Fibroblast of villous mesenchyme (primary cell): Measurements from ENCODE around the gene LRFN2. TPM values are rescaled to one million over a fixed set of nuclear protein-coding genes. Genes with fewer than 3 reads are reported as not detected.

Experiments used
- DNase-seq: peaks from one replicate; pipeline ENCODE4 v3.0.0-alpha.2; 2010; ENCODE audit warnings: low read depth
- H3K4me3 ChIP-seq: 2 replicates; pipeline ENCODE4 v1.5.1; 2011; ENCODE audit warnings: low read depth, mild to moderate bottlenecking, low read length
- CTCF ChIP-seq: IDR thresholded peaks from 2 replicates; pipeline ENCODE4 v1.5.1; 2012; ENCODE audit warnings: low read depth, mild to moderate bottlenecking, low read length; ENCODE audit not compliant: insufficient read depth
- total RNA-seq: library from RNA; depleted of rRNA; stranded (reverse); fragments of >200 nt; gene quantifications from 2 replicates; pipeline ENCODE4 v1.2.3, GENCODE V29; 2012

Gene LRFN2
- total RNA-seq, 1 donor: not detected

- no peak for TF ChIP-seq CTCF
- no peak for DNase-seq
- H3K4me3 ChIP-seq: no peak overlapping the region
These were observed 106.5 kb downstream of the LRFN2 start for GRCh38 chr6:40480678-40481077.

GRCh38 chr6:40479706-40480105 lies 107.5 kb downstream of the LRFN2 start:
- DNase-seq: no peak
- H3K4me3 ChIP-seq: no peak overlapping the region
- TF ChIP-seq CTCF: no peak

- no peak for TF ChIP-seq CTCF
- no peak overlapping the region for H3K4me3 ChIP-seq
- DNase-seq: peak; percentile 1
These were observed 109.7 kb downstream of the LRFN2 start for GRCh38 chr6:40477246-40478126.

- TF ChIP-seq CTCF: no peak
- no peak for DNase-seq
- H3K4me3 ChIP-seq: no peak overlapping the region
These were observed 110.5 kb downstream of the LRFN2 start for GRCh38 chr6:40476673-40477072.

- TF ChIP-seq CTCF: no peak
- DNase-seq: no peak
- no peak overlapping the region for H3K4me3 ChIP-seq
These were observed 112.2 kb downstream of the LRFN2 start for GRCh38 chr6:40474937-40475336.

- H3K4me3 ChIP-seq: no peak overlapping the region
- TF ChIP-seq CTCF: no peak
- no peak for DNase-seq
These were observed 114.1 kb downstream of the LRFN2 start for GRCh38 chr6:40473026-40473425.
